NCI-H2227 treated with DMSO at 0.1 percent for 48 hours (cell line): ENCODE measurements around the gene OR8K3.

Source experiments
- DNase-seq: peaks from one replicate; lab custom pipeline; 2025; lab: John Stamatoyannopoulos, UW

The OR8K3 gene

GRCh38 chr11:56314844-56315243, at the start of gene OR8K3:
Gene OR8K3 (plus strand): TSS chr11:56315144. CDS start chr11:56318307, 3,163 bp downstream.
- no peak for DNase-seq

DNA sequence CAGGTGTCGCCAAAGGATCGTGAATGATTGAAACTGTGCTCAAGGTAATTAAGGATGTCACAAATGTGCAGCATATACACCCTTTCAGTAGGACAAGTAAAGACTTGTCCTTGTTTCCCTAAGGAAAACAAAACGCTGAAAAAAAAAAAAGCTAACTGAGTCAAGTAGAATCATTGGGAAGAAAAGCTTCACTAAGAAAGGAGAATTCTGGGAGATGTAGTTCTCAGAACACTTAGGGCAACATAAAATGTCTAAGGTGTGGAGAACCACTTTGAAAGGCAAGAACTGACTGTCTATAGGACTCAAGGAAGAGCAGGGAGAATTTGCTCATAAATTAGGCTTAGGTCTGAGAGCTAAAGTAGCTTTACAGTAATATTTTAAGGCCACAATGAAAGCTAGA, 43.9 kb upstream of the OR8K3 start:
- DNase-seq, result no peak

DNA sequence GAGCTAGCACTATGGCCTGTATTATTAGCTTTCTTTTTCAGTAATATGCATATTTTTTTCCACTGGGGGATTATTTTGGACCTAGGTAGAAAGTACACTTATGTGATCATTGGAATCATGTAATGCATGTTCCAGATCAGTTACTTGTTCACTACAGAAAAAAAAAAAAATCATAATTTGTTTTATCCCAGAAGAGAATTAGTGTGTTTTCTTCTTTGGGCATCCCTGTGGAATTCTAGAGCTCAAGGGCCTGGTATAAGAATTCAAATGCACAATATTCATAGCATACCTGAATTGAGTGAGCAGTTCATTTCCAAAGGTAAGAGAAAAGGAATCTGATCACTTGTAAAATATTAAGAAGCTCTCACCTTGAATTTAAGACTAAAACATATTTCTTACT, 41.1 kb upstream of the OR8K3 start, which contains the start of gene OR5T1:
Gene OR5T1, plus strand, starts transcription at position 301 of the 400 bp plus-strand sequence. CDS start 1,485 bp downstream, outside the sequence.
- no peak for DNase-seq

- no peak for DNase-seq
Observed at GRCh38 chr11:56292154-56292553, 22.8 kb upstream of the OR8K3 start, which contains the start of gene OR8H1. Gene OR8H1 (minus strand): TSS chr11:56292254. CDS start chr11:56291062, 1,192 bp downstream.

DNA sequence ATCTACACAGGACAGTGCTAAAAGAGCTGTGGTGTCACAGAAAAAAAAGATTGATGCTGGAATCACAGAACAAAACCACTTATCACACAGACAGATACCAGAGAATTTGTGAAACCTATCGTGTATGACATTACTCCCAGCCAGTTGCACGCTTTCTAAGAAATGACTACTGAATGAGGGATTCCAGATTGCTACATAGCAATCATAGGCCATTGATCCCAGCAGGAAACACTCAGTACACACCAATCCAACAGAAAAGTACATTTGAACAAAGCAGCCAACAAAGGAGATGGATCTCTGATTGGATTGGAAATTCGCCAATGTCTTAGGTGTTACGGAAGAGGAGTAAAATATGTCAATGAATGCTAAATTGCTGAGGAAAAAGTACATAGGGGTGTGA, 18.0 kb upstream of the OR8K3 start:
- no peak for DNase-seq

DNA sequence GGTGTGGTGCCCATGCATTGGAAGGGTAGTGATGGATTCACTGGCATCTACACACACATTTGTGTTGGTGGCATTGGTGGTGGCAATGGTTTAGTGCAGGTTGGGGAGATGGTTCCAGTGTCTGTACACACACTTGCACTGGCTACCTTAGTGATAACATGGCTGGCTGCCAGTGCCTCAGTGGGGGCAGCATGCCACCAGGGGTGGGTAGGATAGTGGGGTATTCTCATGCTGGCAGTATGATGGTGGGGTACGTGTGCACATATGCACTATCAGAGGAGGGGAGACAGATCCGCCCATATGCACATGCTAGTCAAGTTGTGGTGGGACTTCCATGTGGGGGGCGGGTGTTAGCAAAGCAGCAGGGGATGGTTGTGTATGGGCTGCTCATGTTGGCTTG, 7.1 kb upstream of the OR8K3 start:
- no peak for DNase-seq

DNA sequence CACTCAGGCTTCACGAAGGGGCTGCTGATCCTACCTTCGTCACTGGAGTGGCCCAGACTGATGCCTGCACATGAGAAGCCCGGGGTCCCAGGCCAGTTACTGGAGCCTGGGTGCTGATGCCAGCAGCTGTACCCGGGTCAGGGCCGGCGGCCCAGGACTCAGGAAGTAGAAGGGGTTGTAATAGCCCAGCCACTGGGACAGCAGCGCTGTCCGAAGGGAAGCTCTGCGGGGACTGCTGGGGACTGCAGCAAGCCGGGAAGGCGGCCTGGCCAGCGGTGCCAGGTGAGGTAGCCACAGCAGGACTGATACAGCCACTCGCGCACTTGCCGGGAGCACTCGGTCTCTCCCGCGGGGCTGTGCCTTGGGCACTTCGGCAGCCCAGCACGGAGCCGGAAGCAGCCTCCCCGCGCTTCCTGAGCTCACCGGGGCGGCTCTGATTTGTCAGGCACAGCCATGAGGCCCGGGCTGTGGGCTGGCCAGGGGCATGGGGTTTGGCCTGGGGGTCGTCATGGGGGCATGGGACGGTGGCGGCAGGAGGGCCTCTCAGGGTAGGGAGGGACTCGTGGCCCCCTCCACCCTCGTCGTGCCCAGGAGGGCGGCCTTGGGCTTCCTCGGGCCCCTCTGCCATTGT, 17.0 kb downstream of the OR8K3 start:
- DNase-seq, result no peak

- DNase-seq, result no peak
Observed at GRCh38 chr11:56333156-56333555, 18.2 kb downstream of the OR8K3 start.

DNA sequence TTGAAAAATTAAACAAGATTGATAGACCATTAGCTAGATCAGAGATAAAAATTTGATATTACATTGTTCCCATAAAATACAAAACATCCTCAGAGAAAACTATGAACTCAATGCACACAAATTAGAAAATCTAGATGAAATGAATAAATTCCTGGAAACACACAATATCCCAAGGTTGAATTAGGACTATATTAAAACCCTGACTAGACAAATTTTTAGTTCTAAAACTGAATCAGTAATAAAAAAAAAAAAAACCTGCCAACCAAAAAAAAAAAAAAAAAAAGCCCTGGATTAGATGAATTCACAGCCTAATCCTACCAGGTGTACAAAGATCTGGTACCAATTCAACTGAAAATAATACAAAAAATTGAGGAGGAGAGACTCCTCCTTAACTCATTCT, 25.3 kb downstream of the OR8K3 start:
- DNase-seq, result no peak

GRCh38 chr11:56345739-56346138, 30.8 kb downstream of the OR8K3 start, which contains the start of gene OR8K1:
Gene OR8K1 (plus strand): TSS chr11:56346039. CDS start chr11:56346039, 0 bp downstream.
- DNase-seq, result no peak

GRCh38 chr11:56353991-56354390, 39.0 kb downstream of the OR8K3 start, which contains the start of gene OR8J1:
Gene OR8J1 (plus strand): TSS chr11:56354291. CDS start chr11:56360247, 5,956 bp downstream.
- no peak for DNase-seq
